Activated effector memory CD4-positive, alpha-beta T cell treated with anti-CD3 and anti-CD28 coated beads, Interleukin-2, amount 50 U/mL, for 16 hours (primary cell): ENCODE data around the gene ZNF428.
A peak's percentile ranks its signal among the peaks of the same experiment; 100 is the strongest.
"Not testable (repeated sequence)": the region's sequence is repeated elsewhere in the genome, so short reads cannot be mapped to it uniquely, and the experiment has no call there.

Experiments
- DNase-seq: peaks from one replicate; pipeline ENCODE4 v3.0.0-alpha.2; 2020

ZNF428 gene

DNA sequence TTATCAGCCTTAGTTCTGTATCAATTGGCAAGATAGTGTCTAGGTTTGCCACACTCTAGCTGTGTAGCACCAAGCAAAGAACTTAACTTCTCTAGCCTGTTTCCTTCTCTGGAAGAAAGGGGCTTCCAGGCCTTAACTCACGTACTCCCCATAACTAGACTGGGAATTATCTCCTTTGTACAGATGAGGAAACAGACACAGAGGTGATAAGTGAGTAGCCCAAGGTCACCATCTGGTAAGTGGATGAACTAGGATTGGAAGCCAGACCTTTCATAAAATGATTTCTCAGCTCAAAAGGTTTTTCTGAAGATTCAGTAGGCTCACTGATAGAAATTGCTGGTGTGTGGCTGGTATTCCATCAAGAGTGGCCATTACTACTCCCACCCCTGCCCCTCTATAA, 3.1 kb downstream of the ZNF428 start:
- no peak for DNase-seq

DNA sequence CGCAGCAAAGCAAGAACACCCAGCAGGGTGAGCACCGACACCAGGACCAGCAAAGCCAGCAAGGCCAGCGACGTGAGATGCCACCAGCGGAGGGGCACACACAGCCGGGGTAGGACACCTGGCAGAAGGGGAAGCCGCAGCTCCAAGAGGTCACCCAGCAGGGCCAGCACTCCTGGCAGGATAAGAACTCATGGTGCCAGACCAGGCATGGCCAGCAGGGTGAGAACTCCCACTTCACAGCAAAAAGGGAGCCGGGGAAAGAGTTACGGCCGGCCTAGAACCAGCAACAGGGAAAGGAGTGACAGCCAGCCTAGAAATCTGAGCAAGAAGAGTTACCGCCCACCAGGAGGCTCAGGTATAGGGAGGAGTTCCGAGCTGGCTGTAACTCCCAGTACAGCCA, 7.1 kb downstream of the ZNF428 start:
- DNase-seq: no peak

DNA sequence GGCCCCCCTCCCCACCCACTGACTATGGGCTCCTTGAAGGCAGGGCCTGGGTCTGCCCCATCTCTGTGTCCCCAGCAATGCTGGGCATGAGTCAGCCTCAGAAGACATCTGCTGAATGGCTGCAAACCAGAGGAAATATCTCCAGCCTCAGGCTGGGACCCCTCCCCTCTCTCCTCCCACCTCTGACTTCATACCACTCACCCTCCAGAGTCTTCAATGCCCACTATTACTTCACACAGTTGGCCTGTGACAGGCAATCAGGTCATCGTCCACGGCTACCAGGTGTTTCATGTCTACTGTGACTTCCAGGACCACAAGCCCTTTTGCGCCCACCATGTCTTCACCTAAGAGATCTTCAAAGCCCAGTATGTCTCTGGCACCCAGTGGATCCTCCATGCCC, 7.6 kb downstream of the ZNF428 start, which contains the start of gene SRRM5:
Gene SRRM5 (plus strand): TSS at position 301 of the 400 bp plus-strand sequence. CDS start 34 bp downstream, at position 335.
- no peak for DNase-seq

DNA sequence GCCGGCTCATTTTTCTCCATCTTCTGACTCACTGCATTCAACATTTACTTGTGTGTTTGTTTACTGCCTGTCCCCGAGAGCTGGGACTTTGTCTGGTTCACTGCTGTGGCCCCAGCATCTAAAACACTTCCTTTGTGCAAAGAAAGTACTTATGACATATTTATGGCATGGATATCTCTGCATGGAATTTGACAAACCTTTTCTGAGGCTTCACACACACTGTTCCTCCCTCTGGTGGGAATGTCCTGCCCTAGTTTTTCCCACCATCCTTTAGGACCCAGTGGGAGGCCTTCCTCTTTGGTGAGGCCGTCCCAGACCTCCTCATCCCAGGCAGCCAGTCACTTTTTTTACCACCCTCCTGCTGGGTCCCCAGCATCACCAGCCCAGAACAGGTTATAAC, 8.9 kb downstream of the ZNF428 start:
- DNase-seq: no peak

DNA sequence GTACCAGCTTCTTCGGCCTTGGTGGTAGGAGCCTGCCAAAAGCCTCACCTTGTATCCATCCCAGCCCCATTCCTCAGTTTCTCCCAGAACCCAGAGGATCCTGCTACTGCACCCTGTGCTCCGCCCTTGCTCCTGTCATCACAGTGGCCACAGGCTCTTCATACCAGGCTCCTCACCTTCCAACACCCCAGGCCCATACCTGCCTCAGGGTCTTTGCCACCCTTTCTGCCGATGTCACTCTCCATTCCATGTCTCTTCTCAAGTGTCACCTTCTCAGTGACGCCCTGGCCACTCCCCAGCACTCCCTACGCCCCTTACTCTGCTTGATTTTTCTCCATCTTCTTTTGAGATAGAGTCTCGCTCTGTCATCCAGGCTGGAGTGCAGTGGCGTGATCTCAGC, 9.6 kb downstream of the ZNF428 start:
- DNase-seq: no peak

DNA sequence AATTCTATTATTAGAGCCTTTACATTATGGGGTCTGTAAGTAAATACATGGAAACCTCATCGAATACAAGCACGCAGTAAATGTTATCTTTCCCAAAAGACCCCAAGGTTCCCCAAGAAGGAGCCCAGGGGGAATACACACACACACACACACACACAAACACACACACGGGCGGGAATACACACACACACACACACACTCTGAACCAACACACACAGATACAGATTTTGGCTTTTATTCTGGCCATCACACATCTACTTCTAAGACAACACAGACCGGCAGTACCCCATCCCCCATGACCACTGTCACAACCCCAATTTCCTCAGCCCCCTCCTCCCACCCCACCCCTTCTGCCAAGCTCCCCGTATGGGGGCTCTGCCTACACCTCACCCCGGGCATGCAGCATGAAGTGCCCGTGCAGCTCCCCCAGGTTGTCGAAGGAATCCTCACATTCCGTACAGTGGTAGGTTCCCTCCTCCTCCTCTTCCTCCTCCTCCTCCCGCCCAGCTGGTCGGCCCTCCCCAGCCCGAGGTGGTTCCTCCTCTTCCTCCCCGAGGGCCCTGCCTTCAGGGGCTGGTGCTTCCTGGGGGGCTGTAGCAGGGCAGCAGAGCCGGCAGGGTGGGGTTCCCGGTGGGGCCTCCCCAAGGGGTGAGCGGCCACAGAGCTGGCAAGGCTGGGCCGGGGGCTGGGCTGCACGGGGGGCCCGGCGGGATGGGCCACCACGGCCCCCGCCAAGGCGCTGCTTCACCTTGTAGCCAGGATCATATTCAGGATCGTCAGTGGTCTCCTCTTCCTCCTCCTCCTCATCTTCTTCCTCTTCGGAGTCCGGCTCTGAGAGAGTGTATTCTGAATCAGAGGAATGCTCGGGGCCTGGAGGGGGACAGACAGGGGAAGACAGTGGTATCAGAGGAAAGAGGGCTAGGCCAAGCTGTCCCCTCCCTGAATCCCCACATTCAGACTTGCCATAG, 11.9 kb downstream of the ZNF428 start:
- no peak for DNase-seq

DNA sequence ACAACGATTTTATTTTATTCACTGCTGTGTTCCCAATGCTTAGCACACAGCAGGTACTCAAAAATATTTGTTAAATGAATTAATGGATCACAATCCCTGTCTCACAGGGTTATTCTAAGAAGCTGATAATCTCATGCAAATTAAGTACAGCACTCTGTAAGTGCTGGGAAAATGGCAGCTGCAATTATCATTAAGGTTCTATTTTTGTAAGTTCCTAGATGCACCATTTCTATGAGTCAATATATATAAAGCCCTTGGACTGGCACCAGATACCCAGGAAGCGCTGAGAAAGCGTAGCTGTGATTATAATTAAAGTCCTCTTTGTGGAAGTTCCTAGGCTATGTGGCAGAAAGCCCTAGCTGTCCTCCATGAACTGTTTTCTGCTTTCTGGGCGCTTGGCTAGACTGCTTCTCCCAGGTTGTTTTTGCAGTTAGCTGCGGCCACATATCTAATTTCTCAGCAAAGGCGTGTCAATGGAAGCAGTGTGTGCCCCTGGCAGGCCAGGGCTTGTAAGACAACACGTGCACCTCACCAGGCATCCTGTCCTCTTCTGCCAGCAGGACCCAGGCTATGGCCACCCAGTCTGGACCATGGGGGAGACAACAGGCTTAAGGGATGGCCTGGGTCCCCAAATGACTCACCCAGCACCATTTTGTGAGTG, 12.7 kb downstream of the ZNF428 start:
- no peak for DNase-seq

DNA sequence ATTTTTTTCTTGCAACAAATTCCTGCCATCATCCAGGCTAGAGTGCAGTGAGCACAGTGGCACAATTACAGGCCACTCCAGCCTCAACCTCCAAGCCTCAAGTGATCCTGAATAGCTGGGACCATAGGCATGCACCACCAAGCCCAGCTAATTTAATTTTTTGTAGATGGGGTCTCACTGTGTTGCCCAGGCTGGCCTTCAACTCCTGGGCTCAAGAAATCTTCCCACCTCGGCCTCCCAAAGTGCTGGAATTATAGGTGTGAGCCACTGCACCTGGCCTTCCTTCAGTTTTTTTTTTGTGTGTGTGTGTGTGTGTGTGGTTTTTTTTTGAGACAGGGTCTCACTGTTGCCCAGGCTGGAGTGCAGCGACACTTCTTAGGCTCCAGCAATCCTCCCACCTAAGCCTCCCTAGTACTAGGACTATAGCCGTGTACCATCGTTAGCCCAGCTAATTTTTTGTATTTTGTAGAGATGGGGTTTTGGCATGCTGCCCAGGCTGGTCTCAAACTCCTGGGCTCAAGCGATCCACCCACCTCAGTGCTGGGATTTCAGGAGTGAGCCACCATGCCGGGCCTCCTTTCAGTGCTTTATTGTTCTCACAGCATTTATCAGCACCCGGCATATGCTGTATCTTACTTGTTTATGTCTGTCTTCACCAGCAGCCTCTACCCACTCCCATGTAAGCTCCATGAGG, 13.4 kb downstream of the ZNF428 start:
- DNase-seq: no peak

DNA sequence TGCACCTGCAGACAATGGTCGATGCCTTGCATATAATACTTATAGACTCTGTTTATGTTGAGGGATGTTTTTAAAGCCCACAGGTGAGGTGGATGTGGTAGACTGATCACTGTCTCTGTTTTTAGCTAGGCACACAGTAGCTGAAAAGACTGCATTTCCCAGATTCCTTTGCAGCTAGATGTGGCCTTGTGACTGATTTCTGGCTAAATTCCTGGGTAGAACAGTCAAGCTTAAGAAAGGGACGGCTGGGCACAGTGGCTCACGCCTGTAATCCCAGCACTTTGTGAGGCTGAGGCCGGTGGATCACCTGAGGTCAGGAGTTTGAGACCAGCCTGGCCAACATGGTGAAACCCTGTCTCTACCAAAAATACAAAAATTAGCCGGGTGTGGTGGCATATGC, 19.1 kb downstream of the ZNF428 start:
- DNase-seq: not testable (repeated sequence)

DNA sequence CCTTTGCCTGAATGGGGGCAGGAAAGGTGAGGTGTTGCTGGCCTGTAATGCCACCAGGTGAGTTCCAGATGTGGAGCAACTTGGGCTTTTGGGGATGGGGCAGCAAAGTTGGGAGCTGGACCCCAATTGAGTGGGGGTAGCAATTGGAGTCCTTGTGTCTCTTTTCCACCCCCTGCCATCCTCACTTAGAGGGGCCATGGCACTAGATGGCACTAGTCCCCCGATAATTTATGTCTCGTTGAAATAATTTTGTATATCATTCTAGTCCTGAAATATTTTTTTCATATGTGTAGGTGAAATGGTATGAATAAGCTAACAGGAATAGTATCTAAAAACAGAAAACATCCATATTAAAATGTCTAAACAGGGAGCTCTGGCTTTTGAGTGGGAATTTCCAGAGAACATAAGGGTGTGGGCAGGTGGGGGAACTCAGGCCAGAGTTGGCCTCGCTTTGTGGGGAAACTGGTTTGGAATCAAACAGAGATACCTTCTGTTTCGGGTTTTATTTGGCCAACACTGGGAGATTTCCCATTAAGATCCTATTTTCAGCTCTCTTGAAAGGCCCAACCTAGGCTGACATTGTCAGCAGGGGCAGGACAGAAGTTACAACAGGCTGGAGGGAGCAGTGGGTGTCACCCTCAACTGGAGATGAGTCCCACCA, 19.7 kb downstream of the ZNF428 start:
- DNase-seq: no peak

DNA sequence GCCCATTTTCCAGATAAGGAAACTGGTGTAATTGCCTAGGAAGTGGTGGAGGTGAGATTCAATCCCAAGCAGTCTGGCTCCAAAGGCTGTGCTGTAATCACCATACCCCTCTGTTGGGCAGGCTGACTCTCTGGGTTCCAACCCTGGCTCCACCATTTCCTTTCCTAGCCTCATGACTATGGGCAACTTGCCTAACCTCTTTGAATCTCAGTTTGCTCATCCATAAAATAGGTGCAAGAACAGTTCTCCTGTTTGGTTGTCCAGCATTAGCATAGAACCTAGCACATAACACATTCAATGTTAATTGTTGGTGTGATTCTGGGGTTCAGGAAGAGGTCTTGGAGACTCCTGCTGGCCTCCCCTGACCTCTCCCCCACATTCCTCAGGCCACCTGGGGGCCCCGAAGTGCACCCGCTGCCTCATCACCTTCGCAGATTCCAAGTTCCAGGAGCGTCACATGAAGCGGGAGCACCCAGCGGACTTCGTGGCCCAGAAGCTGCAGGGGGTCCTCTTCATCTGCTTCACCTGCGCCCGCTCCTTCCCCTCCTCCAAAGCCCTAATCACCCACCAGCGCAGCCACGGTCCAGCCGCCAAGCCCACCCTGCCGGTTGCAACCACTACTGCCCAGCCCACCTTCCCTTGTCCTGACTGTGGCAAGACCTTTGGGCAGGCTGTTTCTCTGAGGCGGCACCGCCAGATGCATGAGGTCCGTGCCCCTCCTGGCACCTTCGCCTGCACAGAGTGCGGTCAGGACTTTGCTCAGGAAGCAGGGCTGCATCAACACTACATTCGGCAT, 20.8 kb downstream of the ZNF428 start:
- no peak for DNase-seq

DNA sequence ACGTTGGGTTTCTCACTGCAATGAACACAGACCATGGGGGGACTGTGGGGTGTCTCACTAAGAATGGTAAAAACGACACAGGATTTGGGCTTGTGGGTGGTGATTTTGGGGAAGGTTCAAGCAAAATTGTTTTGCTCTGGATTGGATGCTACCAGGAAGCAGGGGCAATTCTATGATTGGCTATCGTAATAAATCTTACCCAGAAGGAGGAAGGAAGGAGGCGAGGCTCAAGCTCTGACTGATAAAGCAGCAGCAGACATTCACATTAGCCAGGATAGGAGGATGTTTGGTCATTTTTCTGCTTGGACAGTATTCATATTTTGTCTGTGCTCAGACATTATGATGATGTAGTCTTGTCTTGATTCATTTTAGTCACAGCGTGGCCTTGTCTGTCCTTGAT, 21.6 kb downstream of the ZNF428 start:
- no peak for DNase-seq

DNA sequence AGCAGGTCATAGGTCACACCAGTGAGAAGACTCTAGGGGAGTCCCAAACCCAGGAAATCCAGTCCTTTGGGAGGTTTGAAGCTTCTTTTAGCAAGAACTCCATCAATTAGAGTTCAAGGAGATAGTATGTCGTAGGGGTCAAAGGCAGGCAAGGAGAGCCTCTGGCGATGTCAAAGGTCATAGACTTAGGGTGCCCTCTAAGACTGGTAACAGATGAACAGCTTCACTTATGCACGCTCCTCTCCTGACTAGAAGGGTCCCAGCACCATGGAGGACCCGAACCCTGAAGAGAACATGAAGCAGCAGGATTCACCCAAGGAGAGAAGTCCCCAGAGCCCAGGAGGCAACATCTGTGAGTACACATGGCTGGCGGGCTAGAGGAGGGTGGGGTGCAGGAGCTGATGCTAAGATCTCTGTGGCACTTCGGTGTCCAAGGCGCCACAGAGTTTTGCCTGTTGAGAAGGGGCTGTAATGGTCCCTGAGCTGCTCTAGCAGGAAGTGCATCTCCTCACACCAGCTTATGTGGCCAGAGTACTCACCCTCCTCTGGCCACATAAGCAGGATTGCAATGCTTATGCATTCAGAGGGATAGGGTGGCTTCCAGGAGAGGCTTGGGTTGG, 22.5 kb downstream of the ZNF428 start:
- no peak for DNase-seq

DNA sequence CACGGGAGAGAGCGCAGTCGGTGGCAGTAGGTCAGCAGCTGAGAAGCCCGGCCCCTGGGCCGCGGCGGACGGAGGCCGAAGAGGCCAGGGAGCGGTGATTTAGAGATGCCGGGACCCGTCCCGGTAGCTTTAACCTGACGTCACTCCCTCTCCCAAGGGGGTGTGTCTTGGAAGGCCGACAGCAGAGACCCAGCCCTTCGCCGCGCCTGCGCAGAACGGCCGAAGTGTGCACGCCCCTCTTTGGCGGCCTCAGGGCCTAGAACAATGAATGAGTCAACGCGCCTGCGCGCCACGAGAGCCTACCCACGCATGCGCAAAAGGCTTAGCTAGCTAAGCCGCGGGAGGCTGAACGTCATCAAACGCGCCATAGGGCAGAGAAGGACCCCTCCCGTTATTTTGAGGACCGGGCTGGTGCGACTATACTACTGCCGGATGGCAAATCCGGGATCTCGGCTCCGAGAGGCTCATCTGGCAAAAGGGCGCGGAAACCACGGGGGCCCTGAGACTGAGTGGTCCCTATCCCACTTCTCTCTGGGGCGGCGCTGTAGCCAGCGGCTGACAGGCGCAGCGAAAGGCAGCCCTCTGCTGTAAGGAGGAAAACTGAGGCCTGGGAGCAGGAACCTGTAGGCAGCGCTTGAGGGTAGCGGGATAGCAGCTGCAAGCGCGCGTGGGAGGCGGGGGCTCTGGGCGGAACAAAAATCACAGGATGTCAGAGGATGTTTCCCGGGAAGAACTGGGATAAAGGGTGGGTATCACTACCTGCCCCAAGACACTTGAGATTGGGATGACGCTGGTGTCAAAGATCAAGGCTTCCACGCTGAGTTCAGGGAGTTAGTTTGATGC, 23.2 kb downstream of the ZNF428 start, which contains the start of the genes IRGQ and ZNF576:
Gene IRGQ (minus strand): TSS at position 136 of the 843 bp plus-strand sequence. CDS start 796 bp downstream, outside the sequence.
Gene ZNF576 (plus strand): TSS at position 597 of the 843 bp plus-strand sequence. CDS start 514 bp downstream, outside the sequence.
- DNase-seq: peak; percentile 100

DNA sequence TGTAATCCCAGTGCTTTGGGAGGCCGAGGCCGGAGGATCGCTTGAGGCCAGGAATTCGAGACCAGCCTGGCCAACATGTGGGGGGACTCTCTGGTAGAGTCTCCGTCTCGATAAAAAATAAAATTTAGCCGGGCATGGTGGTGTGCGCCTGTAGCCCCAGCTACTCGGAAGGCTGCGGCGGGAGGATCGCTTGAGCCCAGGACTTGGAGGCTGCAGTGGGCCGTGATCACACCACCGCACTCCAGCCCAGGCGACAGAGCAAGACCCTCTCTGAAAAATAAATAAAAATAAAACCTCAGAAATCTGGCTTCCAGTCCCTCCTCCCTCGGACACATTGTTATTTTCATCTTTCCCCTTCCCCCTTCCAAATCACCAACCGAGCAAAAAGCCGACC, 23.8 kb downstream of the ZNF428 start:
- DNase-seq: peak; percentile 72

DNA sequence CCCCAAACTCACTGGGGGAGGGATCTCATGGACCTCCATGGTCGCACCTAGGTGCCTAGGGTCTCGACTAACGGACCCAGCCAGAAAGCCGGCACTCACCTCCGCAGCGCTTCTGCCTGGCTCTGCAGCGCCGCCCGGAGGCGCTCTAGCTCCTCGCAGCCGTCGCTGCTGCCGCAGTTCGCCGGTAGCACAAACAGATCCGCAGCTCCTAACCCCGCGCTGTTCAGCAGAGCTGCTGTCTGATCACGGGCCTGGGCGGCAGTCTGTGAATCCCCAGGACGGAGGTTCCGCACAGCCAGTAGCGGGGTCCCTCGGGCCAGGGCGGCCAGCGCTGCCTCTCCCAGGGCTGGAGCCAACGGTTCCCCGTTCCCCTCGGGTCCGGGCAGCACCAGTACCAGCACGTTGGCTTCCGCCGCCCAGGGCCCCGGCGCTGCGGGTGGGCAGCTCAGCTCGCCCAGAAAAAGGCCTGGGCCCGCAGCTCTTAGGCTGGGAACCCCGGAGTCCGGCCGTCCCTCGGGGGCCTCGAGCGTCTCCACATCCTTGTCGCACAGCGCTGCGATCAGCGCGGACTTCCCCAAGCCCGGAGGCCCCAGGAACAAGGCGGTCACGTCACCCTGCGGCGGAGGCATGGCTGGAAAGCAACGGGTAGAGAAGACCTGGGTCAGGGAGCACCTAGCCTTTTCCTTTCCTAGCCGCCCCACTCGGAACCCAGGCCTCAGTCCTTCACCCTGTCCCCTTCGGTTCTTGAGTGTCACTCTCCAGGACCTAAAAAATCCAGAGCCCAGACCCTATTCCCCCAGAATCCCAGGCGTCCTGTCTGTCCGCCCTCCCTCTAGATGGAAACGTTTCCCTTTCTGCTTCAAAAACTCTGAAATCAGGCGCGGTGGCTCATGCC, 24.5 kb downstream of the ZNF428 start:
- peak; percentile 89 for DNase-seq

DNA sequence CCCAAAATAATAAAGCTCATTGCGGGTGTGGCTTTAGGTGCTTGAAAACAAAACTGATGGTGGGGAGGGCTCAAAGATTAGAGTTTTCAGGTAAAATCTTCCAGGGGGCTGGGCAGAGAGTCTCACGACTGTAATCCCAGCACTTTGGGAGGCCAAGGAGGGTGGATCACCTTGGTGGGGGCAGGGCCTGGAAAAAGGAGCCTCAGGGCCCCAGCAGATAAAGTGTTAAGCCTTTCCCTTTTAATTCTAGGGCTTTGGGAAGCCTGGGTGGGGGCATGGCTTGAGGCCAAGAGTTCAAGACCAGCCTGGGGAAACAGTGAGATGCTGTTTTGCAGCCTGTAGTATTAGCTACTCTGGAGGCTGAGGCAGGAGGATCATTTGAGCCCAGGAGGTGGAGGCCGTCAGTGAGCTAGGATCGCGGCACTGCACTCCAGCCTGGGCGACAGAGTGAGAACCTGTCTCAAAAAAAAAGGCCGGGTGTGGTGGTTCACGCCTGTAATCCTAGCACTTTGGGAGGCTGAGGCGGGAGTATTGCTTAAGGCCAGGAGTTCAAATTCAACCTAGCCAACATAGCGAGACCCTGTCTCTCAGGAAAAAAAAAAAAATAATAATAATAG, 25.2 kb downstream of the ZNF428 start:
- no peak for DNase-seq

DNA sequence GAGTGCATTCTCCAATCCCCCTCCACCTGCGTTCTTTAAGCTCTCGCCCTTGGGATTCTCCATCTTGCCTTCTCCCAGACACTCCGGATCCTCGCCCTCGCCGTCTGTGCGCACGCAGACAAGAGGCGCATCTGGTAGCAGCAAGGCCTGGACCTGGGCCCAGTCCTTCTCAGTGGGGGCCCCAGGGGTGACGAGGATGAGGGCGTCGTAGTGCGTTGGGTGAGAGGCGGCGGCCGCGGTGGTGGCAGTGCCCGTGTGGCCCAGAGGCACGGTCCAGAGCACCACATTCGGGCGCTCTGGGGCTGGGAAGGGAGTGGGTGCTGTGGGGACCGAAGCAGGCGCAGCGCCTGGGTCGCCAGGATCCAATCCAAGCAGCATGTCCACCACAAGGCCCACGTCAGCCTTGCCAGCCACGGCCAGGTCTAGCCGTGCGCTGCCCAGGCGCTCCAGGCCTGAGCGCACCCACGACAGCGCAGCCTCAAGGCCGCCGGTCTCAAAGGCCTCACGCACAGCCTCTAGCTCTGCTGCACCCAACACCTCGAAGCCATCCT, 26.6 kb downstream of the ZNF428 start:
- no peak for DNase-seq
